Measurements from ENCODE around the gene CHODL. TPM values are rescaled to one million over a fixed set of nuclear protein-coding genes. Genes with fewer than 3 reads are reported as not detected.

The CHODL gene
- total RNA-seq, 4 donors from 2014 or later = 0.97 to 2.6 (median 1.4) TPM

GRCh38 chr21:18228060-18228739 lies 16.4 kb upstream of the CHODL start:
- WGBS, 2 donors = 50 to 66% methylated on average over 5 of the region's 5 CpGs
- no peak for DNase-seq (ENCODE audit: low spot score in 2 of 2)
- H3K4me3 ChIP-seq (ENCODE audit: low read depth, poor library complexity, severe bottlenecking) = no peak overlapping the region
- intact Hi-C loops (cut with DNase I; ENCODE audit: low total_unique reads) = no loop called here
- TF ChIP-seq, protein P1, sequence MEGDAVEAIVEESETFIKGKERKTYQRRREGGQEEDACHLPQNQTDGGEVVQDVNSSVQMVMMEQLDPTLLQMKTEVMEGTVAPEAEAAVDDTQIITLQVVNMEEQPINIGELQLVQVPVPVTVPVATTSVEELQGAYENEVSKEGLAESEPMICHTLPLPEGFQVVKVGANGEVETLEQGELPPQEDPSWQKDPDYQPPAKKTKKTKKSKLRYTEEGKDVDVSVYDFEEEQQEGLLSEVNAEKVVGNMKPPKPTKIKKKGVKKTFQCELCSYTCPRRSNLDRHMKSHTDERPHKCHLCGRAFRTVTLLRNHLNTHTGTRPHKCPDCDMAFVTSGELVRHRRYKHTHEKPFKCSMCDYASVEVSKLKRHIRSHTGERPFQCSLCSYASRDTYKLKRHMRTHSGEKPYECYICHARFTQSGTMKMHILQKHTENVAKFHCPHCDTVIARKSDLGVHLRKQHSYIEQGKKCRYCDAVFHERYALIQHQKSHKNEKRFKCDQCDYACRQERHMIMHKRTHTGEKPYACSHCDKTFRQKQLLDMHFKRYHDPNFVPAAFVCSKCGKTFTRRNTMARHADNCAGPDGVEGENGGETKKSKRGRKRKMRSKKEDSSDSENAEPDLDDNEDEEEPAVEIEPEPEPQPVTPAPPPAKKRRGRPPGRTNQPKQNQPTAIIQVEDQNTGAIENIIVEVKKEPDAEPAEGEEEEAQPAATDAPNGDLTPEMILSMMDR (IDR thresholded peaks at IDR 0.05) = no peak
- TF ChIP-seq POLR2A (IDR thresholded peaks at IDR 0.05) = no peak

DNA sequence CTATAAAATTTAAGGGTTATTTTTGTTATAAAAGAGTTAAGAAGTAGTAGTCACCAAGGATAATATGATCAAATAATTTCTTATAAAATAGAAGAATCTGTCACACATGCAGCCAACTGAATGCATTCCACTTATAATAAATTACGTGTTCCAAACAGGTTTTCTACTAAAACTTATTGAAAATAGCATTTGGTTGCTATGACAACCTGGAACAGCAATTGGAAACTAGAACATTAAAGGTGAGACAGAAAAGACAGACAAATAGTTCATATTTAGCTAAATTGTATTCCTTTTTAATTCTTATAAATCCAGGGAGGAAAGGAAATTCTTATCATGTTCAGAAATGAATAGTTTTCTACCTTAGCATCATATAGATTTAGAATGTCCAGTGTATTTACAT lies 9.1 kb upstream of the CHODL start:
- WGBS, 2 donors = 68 to 74% methylated on average over 1 of the region's 1 CpG

GRCh38 chr21:18245464-18245967 lies 883 bp downstream of the CHODL start:
- TF ChIP-seq, protein P1 (IDR thresholded peaks at IDR 0.05) = no peak
- no peak for TF ChIP-seq POLR2A (IDR thresholded peaks at IDR 0.05)
- WGBS, 2 donors = 5 to 8% methylated on average over 22 of the region's 22 CpGs
- intact Hi-C loops (cut with DNase I; ENCODE audit: low total_unique reads) = no loop called here
- DNase-seq (ENCODE audit: low spot score in 2 of 2) = no peak
- no peak overlapping the region for H3K4me3 ChIP-seq (ENCODE audit: low read depth, poor library complexity, severe bottlenecking)

More for the DNA sequence above, 9.1 kb upstream of the CHODL start:
- H3K4me3 ChIP-seq (ENCODE audit: low read depth, poor library complexity, severe bottlenecking) = no peak overlapping the region
- intact Hi-C loops (cut with DNase I; ENCODE audit: low total_unique reads) = no loop called here
- TF ChIP-seq, protein P1 (IDR thresholded peaks at IDR 0.05) = no peak
- TF ChIP-seq POLR2A (IDR thresholded peaks at IDR 0.05) = no peak
- no peak for DNase-seq (ENCODE audit: low spot score in 2 of 2)

DNA sequence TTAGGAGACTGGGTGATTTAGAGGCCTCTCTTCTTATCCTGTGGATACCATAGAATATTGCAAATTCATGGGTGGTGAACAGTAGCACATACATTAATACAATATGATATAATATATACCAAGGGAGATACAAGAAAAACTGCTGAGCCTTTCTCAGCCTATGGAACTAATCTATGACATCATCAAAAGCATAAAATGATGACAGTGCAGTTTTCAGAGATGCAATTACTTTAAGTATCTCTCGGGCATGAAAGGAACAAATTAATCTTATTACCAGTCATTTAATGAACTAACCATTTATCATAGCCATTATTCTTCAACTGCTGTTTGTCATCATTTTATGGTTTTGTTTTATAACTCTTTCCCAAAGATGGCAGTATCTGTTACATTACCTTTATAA lies 3.5 kb downstream of the CHODL start:
- H3K4me3 ChIP-seq (ENCODE audit: low read depth, poor library complexity, severe bottlenecking) = no peak overlapping the region
- no peak for DNase-seq (ENCODE audit: low spot score in 2 of 2)
- intact Hi-C loops (cut with DNase I; ENCODE audit: low total_unique reads) = no loop called here
- 34 to 79% methylated on average over 1 of the region's 1 CpG for WGBS, 2 donors
- TF ChIP-seq, protein P1 (IDR thresholded peaks at IDR 0.05) = no peak
- no peak for TF ChIP-seq POLR2A (IDR thresholded peaks at IDR 0.05)

GRCh38 chr21:18249672-18250071 lies 5.0 kb downstream of the CHODL start:
- intact Hi-C loops (cut with DNase I; ENCODE audit: low total_unique reads) = no loop called here
- 60 to 64% methylated on average over 2 of the region's 2 CpGs for WGBS, 2 donors
- TF ChIP-seq POLR2A (IDR thresholded peaks at IDR 0.05) = no peak
- TF ChIP-seq, protein P1 (IDR thresholded peaks at IDR 0.05) = no peak
- DNase-seq (ENCODE audit: low spot score in 2 of 2) = no peak
- H3K4me3 ChIP-seq (ENCODE audit: low read depth, poor library complexity, severe bottlenecking) = no peak overlapping the region

DNA sequence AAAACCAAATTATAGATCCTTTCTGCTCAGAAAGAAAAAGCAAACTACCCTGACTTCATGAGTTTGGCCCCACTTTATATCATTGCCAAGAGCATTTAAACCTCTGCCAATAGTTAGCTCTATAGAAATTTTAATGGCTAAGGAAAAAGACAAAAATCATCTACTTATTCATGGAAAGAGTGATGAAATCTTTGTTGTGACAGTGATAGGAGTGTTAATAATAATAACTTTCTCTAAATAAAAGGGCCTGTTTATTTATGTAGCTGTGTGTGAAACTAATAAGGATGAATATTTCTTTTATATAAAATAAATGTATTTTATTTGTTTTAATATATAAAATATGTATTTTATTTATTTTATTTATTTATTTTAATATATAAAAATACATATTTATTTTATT lies 6.4 kb downstream of the CHODL start:
- DNase-seq (ENCODE audit: low spot score in 2 of 2) = no peak
- TF ChIP-seq, protein P1 (IDR thresholded peaks at IDR 0.05) = no peak
- TF ChIP-seq POLR2A (IDR thresholded peaks at IDR 0.05) = no peak
- H3K4me3 ChIP-seq (ENCODE audit: low read depth, poor library complexity, severe bottlenecking) = no peak overlapping the region
- intact Hi-C loops (cut with DNase I; ENCODE audit: low total_unique reads) = no loop called here
